Immature natural killer cell (primary cell): ENCODE results near the gene RPS6KA3. TPM values are rescaled to one million over a fixed set of nuclear protein-coding genes. Genes with fewer than 3 reads are reported as not detected.

Experiments
- DNase-seq, 3 donors: peaks; one replicate each; pipeline ENCODE4 v3.0.0; 2022; ENCODE audit warnings: mixed read lengths in 1 of 3
- H3K27ac Mint-ChIP-seq, 6 donors: one replicate each; pipeline ENCODE4 v1.8.0; 2020; ENCODE audit warnings: mixed read lengths in 6 of 6, mild to moderate bottlenecking in 5 of 6, inconsistent platforms in 4 of 6, moderate library complexity in 3 of 6
- H3K27me3 Mint-ChIP-seq, 3 donors: one replicate each; pipeline ENCODE4 v1.8.0; 2020 to 2021; ENCODE audit warnings: low read depth in 3 of 3, mild to moderate bottlenecking in 3 of 3, mixed read lengths in 3 of 3, moderate library complexity in 3 of 3, inconsistent platforms in 1 of 3
- H3K36me3 Mint-ChIP-seq, 3 donors: one replicate each; pipeline ENCODE4 v1.8.0; 2020; ENCODE audit warnings: mixed read lengths in 3 of 3, inconsistent platforms in 2 of 3, mild to moderate bottlenecking in 2 of 3
- H3K4me1 Mint-ChIP-seq, 2 donors: one replicate each; pipeline ENCODE4 v1.8.0; 2020; ENCODE audit warnings: inconsistent platforms in 2 of 2, mild to moderate bottlenecking in 2 of 2, mixed read lengths in 2 of 2, moderate library complexity in 1 of 2
- H3K4me3 Mint-ChIP-seq, 5 donors: one replicate each; pipeline ENCODE4 v1.8.0; 2020; ENCODE audit warnings: mild to moderate bottlenecking in 5 of 5, mixed read lengths in 5 of 5, inconsistent platforms in 3 of 5, moderate library complexity in 3 of 5
- H3K9me3 Mint-ChIP-seq, 6 donors: one replicate each; pipeline ENCODE4 v1.8.0; 2020; ENCODE audit warnings: mild to moderate bottlenecking in 6 of 6, mixed read lengths in 6 of 6, inconsistent platforms in 4 of 6, moderate library complexity in 3 of 6
- polyA plus RNA-seq, 3 donors: library from polyadenylated mRNA; unstranded; fragments of 300-500 nt; fragmentation: Illumina TruSeq; gene quantifications; one replicate each; pipeline ENCODE4 v1.2.3, GENCODE V29; 2021

RPS6KA3 gene
- polyA plus RNA-seq, 3 donors from 2014 or later, result 16.9 to 38.7 (median 28.4) TPM

DNA sequence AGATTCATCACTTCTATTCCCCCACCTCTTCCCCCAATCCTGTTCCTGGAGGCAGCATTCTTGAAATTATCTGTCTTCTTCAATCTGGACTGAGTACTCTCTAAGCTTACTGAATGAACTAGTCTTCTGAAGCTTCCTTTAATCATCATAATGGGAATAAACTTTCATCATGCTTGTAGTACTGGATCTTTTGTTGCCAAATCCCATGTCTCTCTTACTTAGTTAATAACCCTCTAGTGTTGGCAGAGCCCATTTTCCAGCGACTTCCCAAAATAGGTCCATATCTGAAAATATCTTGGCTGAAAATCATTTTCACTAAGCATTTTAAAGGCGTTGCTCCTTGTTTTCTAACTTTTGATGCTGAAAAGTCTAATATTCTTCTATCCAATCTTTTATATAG is 39.6 kb downstream of the RPS6KA3 start:
- Mint-ChIP-seq H3K4me1 (peaks cover 16 to 43% of the 10 kb centered on the region in 2 donors), H3K36me3 (peaks cover 0 to 7% (median 6%) of the 10 kb centered on the region in 3 donors), H3K27ac (peak overlapping the region in 2 of 6 donors; percentile 17 to 57), H3K4me3 (no peak overlapping the region), H3K27me3 (peaks cover 0 to 4% (median 0%) of the 10 kb centered on the region in 3 donors), H3K9me3 (no peaks in the 10 kb centered on the region)
- DNase-seq, result no peak

DNA sequence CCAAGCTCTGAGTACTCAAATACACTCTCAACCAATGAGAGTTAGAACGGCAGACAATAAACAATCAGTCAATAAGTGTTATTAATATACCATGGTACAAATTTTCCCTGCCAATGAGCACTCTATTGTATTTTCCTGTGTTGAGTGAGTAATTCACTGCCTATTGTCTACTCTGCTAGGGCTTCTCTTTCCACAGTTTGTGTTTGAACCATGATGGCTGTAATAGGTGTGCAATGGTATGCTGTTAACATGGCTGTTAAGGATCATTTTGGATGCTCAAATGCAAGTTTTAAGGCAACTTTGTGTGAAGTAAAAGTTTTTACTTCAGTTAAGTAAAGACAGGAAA is 41.2 kb downstream of the RPS6KA3 start:
- no peak for DNase-seq
- Mint-ChIP-seq H3K4me3 (no peak overlapping the region), H3K4me1 (peaks cover 19 to 49% of the 10 kb centered on the region in 2 donors), H3K27me3 (peaks cover 0 to 4% (median 0%) of the 10 kb centered on the region in 3 donors), H3K36me3 (peaks cover 0 to 7% (median 6%) of the 10 kb centered on the region in 3 donors), H3K27ac (peak overlapping the region in 2 of 6 donors; percentile 1 to 18), H3K9me3 (no peaks in the 10 kb centered on the region)

DNA sequence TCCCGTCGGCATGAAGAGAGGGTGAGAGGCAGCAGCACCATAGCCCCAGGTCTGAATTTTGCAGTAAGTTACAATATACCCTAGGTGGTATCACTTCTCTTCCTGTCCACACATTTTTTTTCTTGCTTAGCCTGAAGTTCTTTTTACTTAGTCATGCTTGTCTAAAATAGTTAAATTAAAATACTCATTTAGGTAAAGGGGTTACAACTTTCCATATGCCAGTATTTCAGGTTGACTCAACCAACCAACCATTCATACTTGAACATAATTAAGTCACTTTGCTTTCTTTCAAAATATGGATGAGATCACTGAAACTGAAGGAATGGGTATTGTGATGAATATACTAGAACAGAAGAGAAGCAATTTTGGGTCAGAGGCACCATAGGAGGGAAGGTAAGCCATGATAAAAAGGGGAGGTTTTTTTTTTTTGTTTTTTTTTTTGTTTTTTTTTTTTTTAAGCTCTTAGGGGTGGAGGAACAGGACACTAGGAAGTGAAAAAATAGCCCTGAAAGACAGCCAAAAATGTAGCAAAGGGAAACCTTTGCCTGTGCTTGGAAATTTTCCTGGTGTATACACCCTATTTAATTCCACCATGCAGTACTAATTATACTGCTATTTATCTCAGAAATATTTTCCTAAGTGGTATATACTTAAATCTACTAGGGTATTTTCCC is 41.8 kb downstream of the RPS6KA3 start:
- Mint-ChIP-seq H3K4me3 (no peak overlapping the region), H3K36me3 (peaks cover 0 to 7% (median 6%) of the 10 kb centered on the region in 3 donors), H3K27ac (peak overlapping the region in 4 of 6 donors; percentile 2 to 48 (median 20)), H3K4me1 (peaks cover 17 to 49% of the 10 kb centered on the region in 2 donors), H3K9me3 (no peaks in the 10 kb centered on the region), H3K27me3 (peaks cover 0 to 4% (median 0%) of the 10 kb centered on the region in 3 donors)
- DNase-seq, result no peak

DNA sequence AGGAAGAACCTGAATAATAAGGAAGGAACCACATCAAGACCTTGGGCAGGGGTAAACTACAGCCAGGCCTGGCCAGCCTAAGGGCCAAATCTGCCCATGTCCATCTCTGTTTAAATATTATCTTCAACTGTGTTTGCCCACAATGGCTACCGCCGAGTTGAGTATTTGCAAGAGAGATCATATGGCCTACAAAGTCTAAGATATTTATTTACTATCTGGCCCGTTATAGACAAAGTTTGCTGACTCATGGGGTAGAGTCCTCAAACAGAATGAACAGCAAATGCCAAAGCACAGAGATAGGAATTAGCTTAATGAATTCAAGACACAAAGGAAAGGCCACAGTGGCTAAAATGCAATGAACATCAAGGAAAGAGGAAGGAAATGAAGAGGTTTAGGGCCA is 44.8 kb downstream of the RPS6KA3 start:
- H3K36me3 Mint-ChIP-seq, result no peaks in the 10 kb centered on the region
- H3K27ac Mint-ChIP-seq, result peak overlapping the region in 1 of 6 donors; percentile 16
- DNase-seq, result no peak
- H3K4me3 Mint-ChIP-seq, result no peak overlapping the region
- no peaks in the 10 kb centered on the region for H3K9me3 Mint-ChIP-seq
- peaks cover 0 to 4% (median 0%) of the 10 kb centered on the region in 3 donors for H3K27me3 Mint-ChIP-seq
- H3K4me1 Mint-ChIP-seq, result peaks cover 39 to 70% of the 10 kb centered on the region in 2 donors

DNA sequence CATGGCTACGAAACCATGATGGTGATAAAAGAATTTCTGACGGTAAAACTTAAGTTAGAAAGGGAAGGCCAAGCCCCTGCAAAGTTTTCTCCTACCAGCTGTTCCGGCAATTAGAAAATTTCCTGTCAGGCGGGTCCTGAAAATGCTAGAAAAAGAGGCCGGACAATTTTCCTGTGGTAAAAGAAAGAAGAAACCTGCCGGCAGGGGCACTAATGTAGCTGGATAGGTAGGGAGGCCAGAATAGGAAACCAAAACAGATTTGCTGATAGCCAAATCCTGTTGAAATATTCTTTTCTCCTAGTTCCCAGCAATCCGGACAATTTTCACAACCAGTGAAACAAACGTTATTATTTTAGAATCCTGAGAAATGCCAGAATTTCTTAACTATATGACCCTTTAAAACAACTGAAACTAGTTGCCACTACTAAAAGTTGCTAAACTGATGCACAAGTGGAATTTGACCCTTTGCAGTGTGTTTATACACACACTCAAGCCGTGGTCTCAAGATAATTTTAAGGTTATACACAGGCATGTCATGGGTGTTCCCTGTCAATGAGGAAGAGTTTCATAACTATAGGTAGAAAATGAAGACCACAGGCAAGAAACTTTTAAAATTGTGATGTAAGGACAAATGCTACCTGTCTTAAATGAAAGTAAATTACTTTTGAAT is 47.7 kb downstream of the RPS6KA3 start:
- H3K4me1 Mint-ChIP-seq, result peaks cover 37 to 77% of the 10 kb centered on the region in 2 donors
- H3K36me3 Mint-ChIP-seq, result peaks cover 0 to 2% (median 0%) of the 10 kb centered on the region in 3 donors
- H3K9me3 Mint-ChIP-seq, result no peaks in the 10 kb centered on the region
- DNase-seq, result no peak
- H3K27me3 Mint-ChIP-seq, result peaks cover 2 to 3% (median 2%) of the 10 kb centered on the region in 3 donors
- no peak overlapping the region for H3K4me3 Mint-ChIP-seq
- H3K27ac Mint-ChIP-seq, result peak overlapping the region in 3 of 6 donors; percentile 9 to 47 (median 18)

DNA sequence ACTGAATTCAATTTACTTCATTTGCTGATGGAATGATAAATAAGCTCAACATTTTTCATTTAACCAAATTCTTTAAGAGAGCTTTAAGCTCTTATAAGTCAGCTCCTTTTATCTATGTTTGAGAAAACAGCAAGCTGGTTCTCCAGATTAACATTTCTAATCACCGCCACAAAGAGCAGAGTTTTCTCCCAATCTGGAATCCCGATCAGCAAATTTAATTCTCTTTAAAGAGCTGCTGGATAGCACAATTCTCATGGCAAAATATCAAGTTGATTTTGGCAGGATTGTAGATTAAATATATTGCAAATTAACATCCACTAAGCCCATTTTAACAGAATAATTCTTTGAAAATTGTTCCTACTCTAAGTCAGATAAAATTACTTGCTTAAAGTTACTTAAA is 48.8 kb downstream of the RPS6KA3 start:
- Mint-ChIP-seq H3K27me3 (peaks cover 2 to 4% (median 3%) of the 10 kb centered on the region in 3 donors), H3K27ac (peak overlapping the region in 1 of 6 donors; percentile 60), H3K9me3 (no peaks in the 10 kb centered on the region), H3K4me3 (no peak overlapping the region), H3K36me3 (peaks cover 0 to 2% (median 0%) of the 10 kb centered on the region in 3 donors), H3K4me1 (peaks cover 40 to 77% of the 10 kb centered on the region in 2 donors)
- DNase-seq, result no peak

DNA sequence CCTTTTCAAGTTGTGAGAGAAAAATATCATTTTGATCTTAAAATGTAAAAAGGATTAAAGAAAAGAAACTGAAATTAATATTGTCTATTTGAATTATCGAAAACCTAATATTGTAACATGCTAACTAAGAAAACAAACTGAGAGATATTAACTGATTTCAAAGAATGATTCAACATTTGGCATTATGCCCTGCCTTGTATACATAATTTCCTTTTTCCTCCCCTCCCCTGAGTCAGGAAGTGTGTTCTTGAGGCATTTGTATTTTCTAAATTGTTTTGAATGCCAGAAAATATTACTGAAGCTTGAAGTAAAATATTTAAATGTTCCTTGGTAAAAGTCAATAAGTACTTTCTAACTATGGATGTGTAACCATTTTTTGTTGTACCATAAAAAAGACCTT is 49.4 kb downstream of the RPS6KA3 start:
- no peak for DNase-seq
- peaks cover 2 to 7% (median 4%) of the 10 kb centered on the region in 3 donors for H3K27me3 Mint-ChIP-seq
- H3K9me3 Mint-ChIP-seq, result no peaks in the 10 kb centered on the region
- peak overlapping the region in 1 of 6 donors; percentile 60 for H3K27ac Mint-ChIP-seq
- peaks cover 0 to 2% (median 0%) of the 10 kb centered on the region in 3 donors for H3K36me3 Mint-ChIP-seq
- peak overlapping the region in 2 of 5 donors; percentile 1 to 11 for H3K4me3 Mint-ChIP-seq
- H3K4me1 Mint-ChIP-seq, result peaks cover 43 to 80% of the 10 kb centered on the region in 2 donors

DNA sequence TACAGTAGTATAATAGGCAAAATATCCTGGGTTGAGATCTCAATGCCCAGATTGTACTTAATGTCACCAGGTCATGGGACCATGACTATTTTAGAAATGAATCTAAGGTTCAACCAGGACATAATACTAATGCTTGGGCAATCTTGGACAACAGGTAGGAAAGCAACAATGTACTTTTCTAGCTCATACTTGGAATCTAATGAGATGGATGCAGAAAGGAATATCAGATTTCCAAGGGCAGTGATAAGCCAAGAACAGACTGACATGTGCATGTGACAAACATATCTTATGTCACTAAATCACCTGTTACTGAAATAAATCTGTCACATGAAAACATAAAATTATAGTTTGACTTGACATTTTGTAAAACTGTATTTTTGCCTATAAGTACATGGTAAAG is 51.1 kb downstream of the RPS6KA3 start:
- H3K4me1 Mint-ChIP-seq, result peaks cover 50 to 87% of the 10 kb centered on the region in 2 donors
- no peak overlapping the region for H3K4me3 Mint-ChIP-seq
- H3K9me3 Mint-ChIP-seq, result no peaks in the 10 kb centered on the region
- DNase-seq, result no peak
- peak overlapping the region in 1 of 6 donors; percentile 21 for H3K27ac Mint-ChIP-seq
- peaks cover 0 to 2% (median 0%) of the 10 kb centered on the region in 3 donors for H3K36me3 Mint-ChIP-seq
- peaks cover 2 to 8% (median 4%) of the 10 kb centered on the region in 3 donors for H3K27me3 Mint-ChIP-seq

DNA sequence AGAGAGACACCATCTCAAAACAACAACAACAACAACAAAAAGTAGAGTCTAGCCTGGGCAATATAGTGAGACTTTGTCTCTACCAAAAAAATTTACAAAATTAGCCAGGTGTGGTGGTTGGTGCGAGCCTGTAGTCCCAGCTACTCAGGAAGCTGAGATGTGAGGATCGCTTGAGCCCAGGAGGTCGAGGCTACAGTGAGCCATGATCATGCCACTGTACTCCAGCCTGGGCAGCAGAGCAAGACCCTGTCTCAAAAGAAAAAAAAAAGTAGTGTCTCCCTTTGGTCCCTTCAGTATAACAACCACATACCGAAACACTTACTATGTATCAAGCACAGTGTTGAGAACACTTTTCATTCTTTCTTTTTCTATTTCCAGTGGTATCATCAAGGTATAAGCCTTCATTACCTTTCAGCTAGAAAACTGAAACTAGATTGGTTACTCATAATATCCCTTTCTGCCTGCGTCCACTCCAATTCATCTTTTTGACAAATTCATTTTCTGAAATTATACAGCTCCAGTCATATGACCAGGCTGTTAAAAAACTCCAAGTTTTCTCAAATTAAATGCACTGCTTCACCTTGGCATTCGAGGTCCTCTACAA is 54.1 kb downstream of the RPS6KA3 start:
- Mint-ChIP-seq H3K27me3 (peaks cover 1 to 10% (median 2%) of the 10 kb centered on the region in 3 donors), H3K4me1 (peaks cover 42 to 73% of the 10 kb centered on the region in 2 donors), H3K4me3 (no peak overlapping the region), H3K36me3 (peaks cover 0 to 2% (median 0%) of the 10 kb centered on the region in 3 donors), H3K9me3 (no peaks in the 10 kb centered on the region), H3K27ac (peak overlapping the region in 3 of 6 donors; percentile 43 to 59 (median 53))
- no peak for DNase-seq

DNA sequence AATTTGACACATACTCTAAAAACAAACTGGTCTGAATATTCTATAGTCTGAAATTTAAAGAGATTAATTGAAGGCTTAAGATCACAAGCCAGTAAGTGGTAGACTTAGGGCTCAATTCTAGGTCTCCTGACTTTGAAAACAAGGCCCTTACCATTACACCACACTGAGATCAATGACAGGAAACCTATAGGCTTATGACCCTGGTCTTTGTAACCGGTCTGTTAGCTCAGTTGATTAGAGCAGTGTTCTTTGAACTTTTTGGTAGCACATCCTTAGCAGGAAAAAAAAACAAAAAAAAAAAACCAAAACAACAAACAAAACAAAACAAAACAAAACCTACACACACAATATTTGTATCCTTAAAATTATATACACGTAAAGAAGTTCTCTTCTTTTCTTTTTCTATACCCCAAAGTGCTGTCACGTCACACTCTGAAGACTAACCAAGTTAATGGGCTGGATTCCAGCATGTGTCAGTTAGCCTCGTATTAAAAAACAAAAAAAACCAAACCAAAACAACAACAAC is 55.4 kb downstream of the RPS6KA3 start:
- peak overlapping the region; percentile 9 to 51 (median 25) for H3K27ac Mint-ChIP-seq
- H3K9me3 Mint-ChIP-seq, result no peaks in the 10 kb centered on the region
- peaks cover 33 to 62% of the 10 kb centered on the region in 2 donors for H3K4me1 Mint-ChIP-seq
- peaks cover 1 to 14% (median 2%) of the 10 kb centered on the region in 3 donors for H3K27me3 Mint-ChIP-seq
- H3K36me3 Mint-ChIP-seq, result peaks cover 0 to 4% (median 2%) of the 10 kb centered on the region in 3 donors
- DNase-seq, result no peak
- H3K4me3 Mint-ChIP-seq, result no peak overlapping the region

DNA sequence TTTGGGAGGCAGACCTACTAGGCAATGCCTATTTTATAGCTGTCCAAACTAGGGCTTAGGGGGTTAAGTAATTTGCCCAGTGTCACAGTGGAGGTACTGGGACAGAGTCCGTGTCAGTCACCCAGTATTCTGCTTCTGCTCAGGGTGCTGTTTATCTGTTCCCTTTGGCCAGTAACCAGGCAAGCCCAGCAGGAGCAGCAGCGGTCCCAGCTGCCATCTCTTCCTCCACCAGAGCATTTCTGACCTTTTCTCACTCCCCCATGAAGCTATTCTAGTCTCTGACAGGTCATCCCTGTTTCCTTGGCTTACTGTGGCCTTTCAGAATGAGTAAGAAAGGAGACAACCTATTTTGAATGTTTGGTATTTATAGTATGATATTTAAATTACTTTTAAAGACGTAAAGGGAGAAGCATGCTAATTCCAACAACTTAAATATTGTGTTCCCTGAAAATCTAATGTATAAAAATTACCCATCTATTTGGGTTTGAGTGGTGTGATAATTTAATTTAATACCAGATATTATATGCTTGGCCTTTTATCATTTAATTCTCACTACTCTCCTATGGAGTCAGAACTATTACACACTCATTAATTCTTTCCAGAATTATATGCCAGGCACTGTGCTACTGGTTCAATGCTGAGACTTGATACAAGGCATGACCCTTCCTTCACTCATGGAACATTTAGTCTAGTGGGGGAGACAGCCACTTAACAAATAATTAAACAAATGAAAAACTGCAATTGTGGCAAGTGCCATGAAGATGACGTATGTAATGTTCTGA is 60.6 kb downstream of the RPS6KA3 start:
- H3K4me3 Mint-ChIP-seq, result no peak overlapping the region
- H3K36me3 Mint-ChIP-seq, result peaks cover 0 to 10% (median 0%) of the 10 kb centered on the region in 3 donors
- H3K9me3 Mint-ChIP-seq, result no peaks in the 10 kb centered on the region
- peaks cover 27 to 41% of the 10 kb centered on the region in 2 donors for H3K4me1 Mint-ChIP-seq
- peak overlapping the region in 3 of 6 donors; percentile 1 to 21 (median 4) for H3K27ac Mint-ChIP-seq
- H3K27me3 Mint-ChIP-seq, result peaks cover 0 to 6% (median 0%) of the 10 kb centered on the region in 3 donors
- DNase-seq, result no peak

DNA sequence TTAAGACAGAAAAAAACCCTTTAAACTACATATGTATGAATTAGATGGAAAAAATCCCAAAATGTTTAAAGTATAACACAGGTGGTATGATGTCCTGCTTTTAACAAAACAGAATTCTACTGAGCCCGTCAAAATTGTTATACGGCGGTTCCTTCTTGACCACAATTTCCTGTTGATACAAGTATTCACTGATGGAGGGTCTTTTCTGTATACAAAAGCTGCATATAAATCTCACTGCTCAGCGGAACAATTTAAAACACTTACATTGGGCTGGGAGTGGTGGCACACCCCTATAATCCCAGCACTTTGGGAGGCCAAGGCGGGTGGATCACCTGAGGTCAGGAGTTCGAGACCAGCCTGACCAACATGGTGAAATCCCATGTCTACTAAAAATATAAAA is 62.4 kb downstream of the RPS6KA3 start:
- Mint-ChIP-seq H3K36me3 (peaks cover 0 to 18% (median 0%) of the 10 kb centered on the region in 3 donors), H3K27ac (peak overlapping the region; percentile 35 to 69 (median 59)), H3K4me3 (peak overlapping the region in 2 of 5 donors; percentile 3 to 13), H3K4me1 (peaks cover 17 to 24% of the 10 kb centered on the region in 2 donors), H3K9me3 (no peaks in the 10 kb centered on the region), H3K27me3 (peaks cover 0 to 6% (median 2%) of the 10 kb centered on the region in 3 donors)
- DNase-seq, result peak in 1 of 3 donors; percentile 1
